PC-9 (cell line): ENCODE results near the gene IL23R.

Experiments
- EZH2 ChIP-seq: fragments of 200-600 bp; sonication (generic); IDR thresholded peaks from 2 replicates; pipeline ENCODE4 v1.8.0; 2017; ENCODE audit warnings: antibody characterized with exemption, low read depth
- TF ChIP-seq, protein P1 (sequence below): fragments of 200-600 bp; sonication (generic); conservative IDR thresholded peaks from 2 replicates; pipeline ENCODE4 v1.6.1; 2017; ENCODE audit warnings: mixed run types, antibody characterized with exemption, mild to moderate bottlenecking, moderate library complexity

DNA sequence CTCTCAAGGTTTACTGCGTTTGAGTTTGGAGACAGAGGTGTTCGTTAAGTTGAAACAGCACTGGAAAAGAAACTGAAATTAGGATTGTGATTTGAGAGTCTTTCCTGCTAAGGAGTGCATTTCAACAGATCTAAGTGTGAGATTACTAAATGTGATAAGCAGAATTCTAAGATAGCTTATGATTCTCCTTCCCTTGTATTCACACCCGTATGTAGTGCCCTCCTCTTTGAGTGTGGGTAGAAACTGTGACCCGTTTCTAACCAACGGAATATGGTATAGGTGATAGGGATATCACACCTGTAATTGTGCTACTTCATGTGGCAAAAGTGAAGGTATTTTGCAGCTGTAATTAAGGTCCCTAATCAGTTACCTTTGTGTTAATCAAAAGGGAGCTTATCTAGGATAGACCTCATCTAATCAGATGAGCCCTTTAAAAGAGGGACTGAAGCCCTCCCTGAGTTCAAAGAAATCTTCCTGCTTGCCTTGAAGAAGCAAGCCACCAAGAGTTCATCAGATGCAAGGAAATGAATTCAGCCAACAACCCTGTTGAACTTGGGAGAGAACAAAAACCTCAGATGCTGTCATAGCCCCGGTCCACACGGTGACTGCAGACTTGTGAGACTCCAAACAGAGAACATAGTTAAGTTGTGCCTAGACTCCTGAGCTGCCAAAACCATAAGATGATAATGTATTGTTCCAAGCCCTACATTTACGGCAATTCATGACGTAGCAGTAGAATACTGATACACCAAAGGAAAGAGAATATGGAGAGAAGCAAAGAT, 128.8 kb downstream of the IL23R start:
- TF ChIP-seq, protein P1, sequence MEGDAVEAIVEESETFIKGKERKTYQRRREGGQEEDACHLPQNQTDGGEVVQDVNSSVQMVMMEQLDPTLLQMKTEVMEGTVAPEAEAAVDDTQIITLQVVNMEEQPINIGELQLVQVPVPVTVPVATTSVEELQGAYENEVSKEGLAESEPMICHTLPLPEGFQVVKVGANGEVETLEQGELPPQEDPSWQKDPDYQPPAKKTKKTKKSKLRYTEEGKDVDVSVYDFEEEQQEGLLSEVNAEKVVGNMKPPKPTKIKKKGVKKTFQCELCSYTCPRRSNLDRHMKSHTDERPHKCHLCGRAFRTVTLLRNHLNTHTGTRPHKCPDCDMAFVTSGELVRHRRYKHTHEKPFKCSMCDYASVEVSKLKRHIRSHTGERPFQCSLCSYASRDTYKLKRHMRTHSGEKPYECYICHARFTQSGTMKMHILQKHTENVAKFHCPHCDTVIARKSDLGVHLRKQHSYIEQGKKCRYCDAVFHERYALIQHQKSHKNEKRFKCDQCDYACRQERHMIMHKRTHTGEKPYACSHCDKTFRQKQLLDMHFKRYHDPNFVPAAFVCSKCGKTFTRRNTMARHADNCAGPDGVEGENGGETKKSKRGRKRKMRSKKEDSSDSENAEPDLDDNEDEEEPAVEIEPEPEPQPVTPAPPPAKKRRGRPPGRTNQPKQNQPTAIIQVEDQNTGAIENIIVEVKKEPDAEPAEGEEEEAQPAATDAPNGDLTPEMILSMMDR = no peak
- TF ChIP-seq EZH2 = no peak
